Measurements from ENCODE around the gene TBCD.
A peak's percentile ranks its signal among the peaks of the same experiment; 100 is the strongest.

TBCD gene

DNA sequence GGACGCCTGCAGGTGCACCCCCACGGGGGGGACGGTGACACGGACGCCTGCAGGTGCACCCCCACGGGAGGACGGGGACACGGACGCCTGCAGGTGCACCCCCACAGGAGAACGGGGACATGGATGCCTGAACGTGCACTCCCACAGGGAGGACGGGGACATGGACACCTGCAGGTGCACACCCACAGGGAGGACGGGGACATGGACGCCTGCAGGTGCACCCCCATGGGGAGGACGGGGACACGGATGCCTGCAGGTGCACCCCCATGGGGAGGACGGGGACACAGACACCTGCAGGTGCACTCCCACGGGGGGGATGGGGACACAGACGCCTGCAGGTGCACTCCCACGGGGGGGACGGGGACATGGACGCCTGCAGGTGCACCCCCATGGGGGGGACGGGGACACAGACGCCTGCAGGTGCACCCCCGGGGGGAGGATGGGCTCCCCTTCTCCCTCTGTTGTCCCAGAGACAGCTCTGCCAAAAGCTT, 213.0 kb downstream of the TBCD start:
- no peak overlapping the region for H3K27ac ChIP-seq

GRCh38 chr17:82965371-82965770, 213.5 kb downstream of the TBCD start:
- H3K27ac ChIP-seq = no peak overlapping the region

More for the DNA sequence above, 213.0 kb downstream of the TBCD start:
- TF ChIP-seq, protein P1, sequence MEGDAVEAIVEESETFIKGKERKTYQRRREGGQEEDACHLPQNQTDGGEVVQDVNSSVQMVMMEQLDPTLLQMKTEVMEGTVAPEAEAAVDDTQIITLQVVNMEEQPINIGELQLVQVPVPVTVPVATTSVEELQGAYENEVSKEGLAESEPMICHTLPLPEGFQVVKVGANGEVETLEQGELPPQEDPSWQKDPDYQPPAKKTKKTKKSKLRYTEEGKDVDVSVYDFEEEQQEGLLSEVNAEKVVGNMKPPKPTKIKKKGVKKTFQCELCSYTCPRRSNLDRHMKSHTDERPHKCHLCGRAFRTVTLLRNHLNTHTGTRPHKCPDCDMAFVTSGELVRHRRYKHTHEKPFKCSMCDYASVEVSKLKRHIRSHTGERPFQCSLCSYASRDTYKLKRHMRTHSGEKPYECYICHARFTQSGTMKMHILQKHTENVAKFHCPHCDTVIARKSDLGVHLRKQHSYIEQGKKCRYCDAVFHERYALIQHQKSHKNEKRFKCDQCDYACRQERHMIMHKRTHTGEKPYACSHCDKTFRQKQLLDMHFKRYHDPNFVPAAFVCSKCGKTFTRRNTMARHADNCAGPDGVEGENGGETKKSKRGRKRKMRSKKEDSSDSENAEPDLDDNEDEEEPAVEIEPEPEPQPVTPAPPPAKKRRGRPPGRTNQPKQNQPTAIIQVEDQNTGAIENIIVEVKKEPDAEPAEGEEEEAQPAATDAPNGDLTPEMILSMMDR (conservative IDR thresholded peaks at IDR 0.05) = no peak

GRCh38 chr17:82966415-82966814, 214.6 kb downstream of the TBCD start:
- no peak overlapping the region for H3K27ac ChIP-seq

More at GRCh38 chr17:82965371-82965770, 213.5 kb downstream of the TBCD start:
- TF ChIP-seq, protein P1 (conservative IDR thresholded peaks at IDR 0.05) = no peak

DNA sequence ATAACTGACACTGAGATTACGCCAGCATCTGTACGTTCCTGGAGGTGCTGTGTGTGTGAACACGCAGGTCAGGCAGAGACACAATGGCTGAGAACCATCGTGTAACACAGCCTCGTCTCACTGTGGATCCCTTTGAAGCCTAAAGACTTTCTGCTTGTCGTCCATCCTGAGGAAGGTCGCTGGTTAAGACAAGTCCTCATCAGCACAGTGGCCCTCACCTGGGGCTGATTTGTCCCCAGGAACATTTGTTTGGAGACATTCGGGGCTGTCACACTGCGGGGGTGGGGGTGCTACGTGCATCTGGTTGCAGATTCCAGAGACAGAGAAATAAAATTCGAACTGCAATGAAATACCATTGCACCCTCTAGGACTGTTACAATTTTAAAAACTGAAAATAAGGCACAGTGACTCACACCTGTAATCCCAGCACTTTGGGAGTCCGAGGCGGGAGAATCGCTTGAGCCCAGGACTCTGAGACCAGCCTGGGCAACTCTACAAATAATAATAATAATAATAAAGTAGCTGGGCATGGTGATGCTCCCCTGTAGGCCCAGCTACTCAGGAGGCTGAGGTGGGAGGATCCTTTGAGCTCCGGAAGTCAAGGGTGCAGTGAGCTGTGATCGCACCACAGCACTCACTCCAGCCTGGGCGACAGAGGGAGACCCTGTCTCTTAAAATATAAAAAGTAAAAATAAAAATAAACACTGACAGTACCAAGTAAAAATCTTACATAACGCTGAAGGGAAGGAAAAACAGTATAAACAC, 215.6 kb downstream of the TBCD start:
- TF ChIP-seq, protein P1 (conservative IDR thresholded peaks at IDR 0.05) = no peak
- H3K27ac ChIP-seq = peak overlapping the region; percentile 61

More at GRCh38 chr17:82966415-82966814, 214.6 kb downstream of the TBCD start:
- TF ChIP-seq, protein P1 (conservative IDR thresholded peaks at IDR 0.05) = no peak

GRCh38 chr17:82968033-82968841, 216.4 kb downstream of the TBCD start:
- peak overlapping the region; percentile 61 for H3K27ac ChIP-seq

DNA sequence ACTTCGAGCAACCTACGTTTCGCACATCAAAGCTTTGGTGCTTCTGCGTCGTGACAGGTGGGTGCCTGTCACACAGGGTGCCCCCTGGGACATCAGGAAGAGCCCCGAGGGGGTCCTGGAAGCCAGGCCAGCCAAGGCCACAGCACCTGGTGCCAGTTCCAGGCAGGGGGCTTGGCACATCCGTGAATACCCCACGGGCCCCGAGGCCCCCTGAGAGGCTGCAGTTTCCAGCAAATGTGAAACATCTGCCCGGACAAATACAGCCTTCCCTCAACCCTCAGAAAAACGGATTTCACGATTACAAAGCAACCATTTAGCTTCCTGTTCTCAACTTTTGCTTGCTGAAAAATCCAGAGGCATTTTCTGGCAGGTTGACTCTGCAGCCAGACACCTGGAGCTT, 218.2 kb downstream of the TBCD start:
- H3K27ac ChIP-seq = no peak overlapping the region
- TF ChIP-seq, protein P1 (conservative IDR thresholded peaks at IDR 0.05) = no peak

DNA sequence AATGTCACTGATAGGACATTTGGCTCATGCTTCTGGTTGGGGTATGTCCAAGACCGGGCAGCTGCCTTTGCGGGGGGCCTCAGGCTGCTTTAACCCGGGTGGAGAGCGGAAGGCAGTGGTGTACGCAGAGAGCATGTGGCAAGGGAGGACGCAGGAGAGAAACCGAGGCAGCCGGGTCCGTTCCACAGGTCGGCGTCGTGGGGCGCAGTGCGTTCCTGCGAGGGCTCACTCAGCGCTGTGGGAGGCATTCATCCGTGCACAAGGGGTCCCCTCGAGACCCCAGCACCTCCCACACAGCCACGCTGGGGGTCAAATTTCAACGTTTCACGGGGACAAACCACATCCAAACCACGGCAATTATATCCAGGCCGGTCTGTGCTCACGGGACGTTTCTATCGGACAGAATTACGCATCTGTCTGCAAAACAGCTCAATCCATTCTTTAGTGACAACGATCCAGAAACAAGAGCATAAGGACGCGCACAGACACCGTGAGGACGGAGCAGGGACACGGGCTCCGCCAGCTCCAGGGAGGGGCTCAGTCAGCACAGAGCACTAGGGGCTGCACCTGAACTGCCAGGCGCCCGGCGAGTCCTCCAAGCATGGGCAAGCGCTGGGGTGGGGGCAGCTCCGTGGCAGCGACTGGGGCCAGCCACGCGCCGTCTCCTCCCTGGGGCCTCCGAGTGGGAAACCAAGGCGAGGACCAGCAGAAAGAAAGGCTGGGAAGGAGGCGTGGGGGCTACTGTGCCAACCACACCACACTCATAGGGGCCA, 219.1 kb downstream of the TBCD start:
- no peak overlapping the region for H3K27ac ChIP-seq
- TF ChIP-seq, protein P1 (conservative IDR thresholded peaks at IDR 0.05) = no peak

Measured in VCaP (cell line).